Smooth muscle cell (in vitro differentiated cells): ENCODE data around the gene SLC6A9. TPM values are rescaled to one million over a fixed set of nuclear protein-coding genes. Genes with fewer than 3 reads are reported as not detected.

ENCODE experiments used
- DNase-seq: peaks from one replicate; lab custom pipeline; 2025; ENCODE audit not compliant: unreplicated experiment; lab: John Stamatoyannopoulos, UW
- H2AFZ ChIP-seq: fragments of 200-600 bp; sonication (generic); 2 replicates; pipeline ENCODE4 v1.6.0; 2016; ENCODE audit warnings: antibody characterized with exemption, low read depth, mild to moderate bottlenecking
- H3F3A ChIP-seq: fragments of 200-600 bp; sonication (generic); 2 replicates; pipeline ENCODE4 v1.6.0; 2017; ENCODE audit warnings: antibody characterized with exemption, low read depth
- H3K27ac ChIP-seq: fragments of 200-600 bp; sonication (generic); 2 replicates; pipeline ENCODE4 v1.5.1; 2016; ENCODE audit warnings: low read depth, mild to moderate bottlenecking
- H3K27me3 ChIP-seq: fragments of 200-600 bp; sonication (generic); 2 replicates; pipeline ENCODE4 v1.6.1; 2016; ENCODE audit warnings: low read depth, mild to moderate bottlenecking
- H3K36me3 ChIP-seq: fragments of 200-600 bp; sonication (generic); 2 replicates; pipeline ENCODE4 v1.5.1; 2016; ENCODE audit warnings: low read depth
- H3K4me1 ChIP-seq: fragments of 200-600 bp; sonication (generic); 2 replicates; pipeline ENCODE4 v1.5.1; 2016; ENCODE audit warnings: low read depth
- H3K4me2 ChIP-seq: fragments of 200-600 bp; sonication (generic); 2 replicates; pipeline ENCODE4 v1.6.0; 2016; ENCODE audit warnings: mild to moderate bottlenecking
- H3K4me3 ChIP-seq: fragments of 200-600 bp; sonication (generic); 2 replicates; pipeline ENCODE4 v1.5.1; 2016; ENCODE audit warnings: mild to moderate bottlenecking
- H3K79me2 ChIP-seq: fragments of 200-600 bp; sonication (generic); 2 replicates; pipeline ENCODE4 v1.6.0; 2016; ENCODE audit warnings: low read depth, mild to moderate bottlenecking
- H3K9ac ChIP-seq: fragments of 200-600 bp; sonication (generic); 2 replicates; pipeline ENCODE4 v1.6.0; 2016; ENCODE audit warnings: low read depth
- H3K9me3 ChIP-seq: fragments of 200-600 bp; sonication (generic); replicated peaks from 2 replicates; pipeline ENCODE4 v1.5.1; 2016; ENCODE audit warnings: low read depth
- H4K20me1 ChIP-seq: fragments of 200-600 bp; sonication (generic); 2 replicates; pipeline ENCODE4 v1.6.0; 2016; ENCODE audit warnings: low read depth
- CTCF ChIP-seq: fragments of 200-600 bp; sonication (generic); IDR thresholded peaks from 2 replicates; pipeline ENCODE4 v1.5.1; 2017; ENCODE audit warnings: borderline replicate concordance, mild to moderate bottlenecking, antibody characterized with exemption; ENCODE audit not compliant: insufficient read depth, poor library complexity, severe bottlenecking
- WGBS: methylation state at CpG from one replicate; pipeline ENCODE4 v1.1.7; 2016; ENCODE audit warnings: low lambda C conversion rate; 5-methylcytosine and 5-hydroxymethylcytosine counted together
- polyA plus RNA-seq: library from polyadenylated mRNA; unstranded; fragments of >200 nt; fragmentation: Nextera tagmentation; extraction: Ambion mirVana; gene quantifications from 2 replicates; pipeline ENCODE4 v1.2.1, GENCODE V29; 2016
- total RNA-seq: library from RNA; depleted of rRNA; stranded (reverse); fragments of >200 nt; gene quantifications from 2 replicates; pipeline ENCODE4 v1.2.3, GENCODE V29; 2014

The SLC6A9 gene
- total and polyA plus RNA-seq, 2 experiments from 2014 or later = 10.2 to 25.8 TPM

DNA sequence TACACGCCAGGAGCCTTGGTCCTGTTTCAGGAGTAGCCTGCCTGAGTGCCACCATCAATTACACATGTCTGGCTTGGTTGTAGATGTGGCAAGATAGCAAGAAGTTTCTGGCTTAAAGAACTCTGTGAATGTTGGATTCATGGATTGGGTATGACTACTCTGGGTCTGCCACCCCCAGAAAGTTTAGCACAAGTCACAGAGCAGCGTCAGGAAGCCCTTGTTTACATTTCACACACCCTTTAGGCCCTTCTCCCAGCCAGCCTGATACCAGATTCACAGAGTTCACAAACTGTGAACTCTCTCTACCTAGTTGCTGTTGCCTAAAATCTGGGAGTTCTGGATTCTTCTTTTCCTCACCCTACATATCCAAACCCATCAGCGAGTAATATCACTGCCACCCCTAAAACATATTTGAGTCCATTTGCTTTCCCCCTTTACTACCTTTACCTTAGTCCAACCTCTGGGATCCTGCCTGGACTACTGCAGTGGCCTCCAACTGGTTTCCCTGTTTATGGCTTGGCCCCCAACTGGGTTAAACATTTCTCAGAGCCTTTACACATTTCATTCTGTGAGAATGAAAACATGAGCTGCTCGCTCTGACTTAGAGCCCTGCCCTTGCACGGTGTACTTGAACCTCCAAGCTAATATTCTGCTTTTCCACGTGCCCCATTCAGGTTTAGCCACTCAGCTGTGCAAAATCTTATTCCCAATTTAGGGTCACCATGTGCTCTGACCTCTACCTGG is 43.9 kb downstream of the SLC6A9 start:
- no peak overlapping the region for H3K4me3 ChIP-seq
- peak overlapping the region; percentile 4 for H3K27ac ChIP-seq
- H3K36me3 ChIP-seq = no peaks in the 10 kb centered on the region
- no peak overlapping the region for H3K9ac ChIP-seq
- H3K27me3 ChIP-seq = no peaks in the 10 kb centered on the region
- H3K79me2 ChIP-seq = no peaks in the 10 kb centered on the region
- H3K9me3 ChIP-seq = no peaks in the 10 kb centered on the region
- no peak overlapping the region for H2AFZ ChIP-seq
- H4K20me1 ChIP-seq = peaks cover 28% of the 10 kb centered on the region
- no peak overlapping the region for H3K4me2 ChIP-seq
- H3K4me1 ChIP-seq = peaks cover 5% of the 10 kb centered on the region
- 83% methylated on average over 6 of the region's 6 CpGs for WGBS
- no peak for TF ChIP-seq CTCF
- DNase-seq = no peak
- H3F3A ChIP-seq = peaks cover 9% of the 10 kb centered on the region

GRCh38 chr1:43986712-43987111 is 44.5 kb downstream of the SLC6A9 start:
- 84% methylated on average over 6 of the region's 6 CpGs for WGBS
- no peak for DNase-seq
- TF ChIP-seq CTCF = no peak

GRCh38 chr1:43985984-43986595 is 45.2 kb downstream of the SLC6A9 start:
- peaks cover 38% of the 10 kb centered on the region for H4K20me1 ChIP-seq

More at GRCh38 chr1:43986712-43987111, 44.5 kb downstream of the SLC6A9 start:
- peaks cover 6% of the 10 kb centered on the region for H3F3A ChIP-seq
- no peaks in the 10 kb centered on the region for H3K27me3 ChIP-seq
- no peak overlapping the region for H3K9ac ChIP-seq
- H2AFZ ChIP-seq = no peak overlapping the region
- peaks cover 2% of the 10 kb centered on the region for H3K79me2 ChIP-seq
- peak overlapping the region; percentile 4 for H3K27ac ChIP-seq
- H3K36me3 ChIP-seq = no peaks in the 10 kb centered on the region
- no peak overlapping the region for H3K4me3 ChIP-seq
- H3K4me2 ChIP-seq = no peak overlapping the region
- no peaks in the 10 kb centered on the region for H3K9me3 ChIP-seq
- peaks cover 32% of the 10 kb centered on the region for H4K20me1 ChIP-seq
- peaks cover 5% of the 10 kb centered on the region for H3K4me1 ChIP-seq

More at GRCh38 chr1:43985984-43986595, 45.2 kb downstream of the SLC6A9 start:
- no peak overlapping the region for H3K4me2 ChIP-seq
- H3K9me3 ChIP-seq = no peaks in the 10 kb centered on the region
- no peak overlapping the region for H2AFZ ChIP-seq
- H3K36me3 ChIP-seq = no peaks in the 10 kb centered on the region
- no peak overlapping the region for H3K4me3 ChIP-seq
- H3F3A ChIP-seq = peaks cover 6% of the 10 kb centered on the region
- H3K4me1 ChIP-seq = peaks cover 4% of the 10 kb centered on the region
- no peak overlapping the region for H3K27ac ChIP-seq
- TF ChIP-seq CTCF = no peak
- H3K79me2 ChIP-seq = peaks cover 7% of the 10 kb centered on the region
- no peaks in the 10 kb centered on the region for H3K27me3 ChIP-seq
- DNase-seq = no peak
- no peak overlapping the region for H3K9ac ChIP-seq
- WGBS = 83% methylated on average over 4 of the region's 4 CpGs
